HepG2 (cell line): ENCODE results near the gene ZNF490. TPM values are rescaled to one million over a fixed set of nuclear protein-coding genes. Genes with fewer than 3 reads are reported as not detected.

ENCODE experiments used
- ATM ChIP-seq: fragments of 450-650 bp; IDR thresholded peaks from 2 replicates; pipeline ENCODE4 v1.7.1; 2017; ENCODE audit warnings: mild to moderate bottlenecking, borderline replicate concordance
- CHCHD3 ChIP-seq: sonication (generic); formaldehyde crosslinking; IDR thresholded peaks from 2 replicates; pipeline ENCODE4 v1.8.0; 2022; ENCODE audit warnings: mild to moderate bottlenecking, missing genetic modification reagents, moderate library complexity
- HOMEZ ChIP-seq: IDR thresholded peaks from 2 replicates; pipeline ENCODE4 v1.6.1; 2016; ENCODE audit warnings: low read depth
- KMT2B ChIP-seq: IDR thresholded peaks from 2 replicates; pipeline ENCODE4 v1.6.1; 2016; ENCODE audit warnings: missing genetic modification reagents, missing compliant biosample characterization
- PCBP2 ChIP-seq: fragments of 200-400 bp; formaldehyde crosslinking; optimal IDR thresholded peaks from 2 replicates; pipeline ENCODE3; 2018; ENCODE audit warnings: low read length, low read depth; ENCODE audit not compliant: poor library complexity, severe bottlenecking
- SAFB2 ChIP-seq: sonication (generic); formaldehyde crosslinking; IDR thresholded peaks from 2 replicates; pipeline ENCODE4 v1.5.1; 2020; ENCODE audit warnings: missing genetic modification reagents, low read depth, mild to moderate bottlenecking, borderline replicate concordance
- ZBTB39 ChIP-seq: sonication (generic); formaldehyde crosslinking; IDR thresholded peaks from 2 replicates; pipeline ENCODE4 v1.5.0; 2020; ENCODE audit warnings: missing genetic modification reagents
- ZBTB49 ChIP-seq: sonication (generic); formaldehyde crosslinking; IDR thresholded peaks from 2 replicates; pipeline ENCODE4 v1.4.0; 2020; ENCODE audit warnings: missing genetic modification reagents, borderline replicate concordance
- ZC3H13 ChIP-seq: sonication (generic); formaldehyde crosslinking; IDR thresholded peaks from 2 replicates; pipeline ENCODE4 v1.8.1; 2023; ENCODE audit warnings: mild to moderate bottlenecking, missing genetic modification reagents, moderate library complexity
- ZNF138 ChIP-seq: sonication (generic); formaldehyde crosslinking; IDR thresholded peaks from 2 replicates; pipeline ENCODE4 v1.5.0; 2020; ENCODE audit warnings: mild to moderate bottlenecking, low read depth, missing genetic modification reagents
- ZNF205 ChIP-seq: IDR thresholded peaks from 2 replicates; pipeline ENCODE4 v1.6.1; 2018; ENCODE audit warnings: missing biosample characterization, missing genetic modification reagents
- ZNF333 ChIP-seq: sonication (generic); formaldehyde crosslinking; IDR thresholded peaks from 2 replicates; pipeline ENCODE4 v1.4.0; 2020; ENCODE audit warnings: mild to moderate bottlenecking, missing genetic modification reagents, borderline replicate concordance
- ZNF430 ChIP-seq: sonication (generic); formaldehyde crosslinking; IDR thresholded peaks from 2 replicates; pipeline ENCODE4 v1.9.0; 2021; ENCODE audit warnings: mild to moderate bottlenecking, missing genetic modification reagents
- ZNF550 ChIP-seq: sonication (generic); formaldehyde crosslinking; IDR thresholded peaks from 2 replicates; pipeline ENCODE4 v1.4.0; 2020; ENCODE audit warnings: mild to moderate bottlenecking, missing genetic modification reagents, borderline replicate concordance
- ZNF841 ChIP-seq: sonication (generic); formaldehyde crosslinking; IDR thresholded peaks from 2 replicates; pipeline ENCODE4 v1.8.1; 2023; ENCODE audit warnings: missing genetic modification reagents, borderline replicate concordance
- ZSCAN20 ChIP-seq: sonication (generic); formaldehyde crosslinking; IDR thresholded peaks from 2 replicates; pipeline ENCODE4 v1.4.0; 2020; ENCODE audit warnings: missing genetic modification reagents, mild to moderate bottlenecking, borderline replicate concordance
- polyA plus RNA-seq, 8 experiments: library from polyadenylated mRNA; depleted of rRNA in 3 of 8; stranded (reverse) in 7 of 8; unstranded in 1 of 8; fragments of >200 nt; fragmentation: Illumina TruSeq in 4 of 8; extraction: Trizol in 4 of 8; gene quantifications; 2 replicates each; pipeline versions ENCODE4 v1.2.1 to v1.2.3, GENCODE V29; 2011 to 2016; ENCODE audit warnings: low read depth in 4 of 8, missing spikeins in 1 of 8, mixed read lengths in 1 of 8; ENCODE audit not compliant: insufficient read depth in 1 of 8
- total RNA-seq, 5 experiments: library from RNA; depleted of rRNA; stranded (reverse); fragments of >200 nt; fragmentation: Illumina TruSeq; extraction: Trizol; gene quantifications; 2 replicates each; pipeline ENCODE4 v1.2.3, GENCODE V29; 2016; ENCODE audit warnings: low read depth in 1 of 5
- TF ChIP-seq, protein P1 (sequence below): sonication (generic); formaldehyde crosslinking; IDR thresholded peaks from 2 replicates; pipeline ENCODE4 v1.9.0; 2022; ENCODE audit warnings: missing genetic modification reagents, mild to moderate bottlenecking, borderline replicate concordance
- TF ChIP-seq, protein P2 (sequence below): sonication (generic); formaldehyde crosslinking; IDR thresholded peaks from 2 replicates; pipeline ENCODE4 v1.4.0; 2020; ENCODE audit warnings: missing genetic modification reagents

Gene ZNF490
- total and polyA plus RNA-seq, 2 of the 13 experiments (the other 11 are each of a cell fraction or from before 2014, with no cell fraction given): 1.3 to 2.9 TPM

GRCh38 chr19:12551060-12551832, 59.4 kb downstream of the ZNF490 start, which contains the start of gene ZNF564 (continued):
- TF ChIP-seq, protein P1, sequence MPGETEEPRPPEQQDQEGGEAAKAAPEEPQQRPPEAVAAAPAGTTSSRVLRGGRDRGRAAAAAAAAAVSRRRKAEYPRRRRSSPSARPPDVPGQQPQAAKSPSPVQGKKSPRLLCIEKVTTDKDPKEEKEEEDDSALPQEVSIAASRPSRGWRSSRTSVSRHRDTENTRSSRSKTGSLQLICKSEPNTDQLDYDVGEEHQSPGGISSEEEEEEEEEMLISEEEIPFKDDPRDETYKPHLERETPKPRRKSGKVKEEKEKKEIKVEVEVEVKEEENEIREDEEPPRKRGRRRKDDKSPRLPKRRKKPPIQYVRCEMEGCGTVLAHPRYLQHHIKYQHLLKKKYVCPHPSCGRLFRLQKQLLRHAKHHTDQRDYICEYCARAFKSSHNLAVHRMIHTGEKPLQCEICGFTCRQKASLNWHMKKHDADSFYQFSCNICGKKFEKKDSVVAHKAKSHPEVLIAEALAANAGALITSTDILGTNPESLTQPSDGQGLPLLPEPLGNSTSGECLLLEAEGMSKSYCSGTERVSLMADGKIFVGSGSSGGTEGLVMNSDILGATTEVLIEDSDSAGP: peak; percentile 90
- TF ChIP-seq ZBTB49 (CRISPR knock-in tag) (no peak), ZSCAN20 (CRISPR knock-in tag) (peak; percentile 72; the same call in 1 of the 2 replicates), ZNF550 (no peak), ZNF205 (peak; percentile 84), CHCHD3 (no peak), ZBTB39 (no peak), PCBP2 (no peak), ZNF841 (CRISPR knock-in tag) (no peak), KMT2B (CRISPR knock-in tag) (peak; percentile 68; the same call in 1 of the 2 replicates), HOMEZ (CRISPR knock-in tag) (0 out of 2 replicates have a peak, but pooled peaks have one; percentile 55), ZNF333 (CRISPR knock-in tag) (peak; percentile 70; the same call in 1 of the 2 replicates), ZNF138 (CRISPR knock-in tag) (no peak), ZNF430 (CRISPR knock-in tag) (no peak), ATM (no peak), SAFB2 (CRISPR knock-in tag) (peak; percentile 93), ZC3H13 (0 out of 2 replicates have a peak, but pooled peaks have one; percentile 63)
- TF ChIP-seq, protein P2, sequence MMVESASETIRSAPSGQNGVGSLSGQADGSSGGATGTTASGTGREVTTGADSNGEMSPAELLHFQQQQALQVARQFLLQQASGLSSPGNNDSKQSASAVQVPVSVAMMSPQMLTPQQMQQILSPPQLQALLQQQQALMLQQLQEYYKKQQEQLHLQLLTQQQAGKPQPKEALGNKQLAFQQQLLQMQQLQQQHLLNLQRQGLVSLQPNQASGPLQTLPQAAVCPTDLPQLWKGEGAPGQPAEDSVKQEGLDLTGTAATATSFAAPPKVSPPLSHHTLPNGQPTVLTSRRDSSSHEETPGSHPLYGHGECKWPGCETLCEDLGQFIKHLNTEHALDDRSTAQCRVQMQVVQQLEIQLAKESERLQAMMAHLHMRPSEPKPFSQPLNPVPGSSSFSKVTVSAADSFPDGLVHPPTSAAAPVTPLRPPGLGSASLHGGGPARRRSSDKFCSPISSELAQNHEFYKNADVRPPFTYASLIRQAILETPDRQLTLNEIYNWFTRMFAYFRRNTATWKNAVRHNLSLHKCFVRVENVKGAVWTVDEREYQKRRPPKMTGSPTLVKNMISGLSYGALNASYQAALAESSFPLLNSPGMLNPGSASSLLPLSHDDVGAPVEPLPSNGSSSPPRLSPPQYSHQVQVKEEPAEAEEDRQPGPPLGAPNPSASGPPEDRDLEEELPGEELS (CRISPR knock-in tag): peak; percentile 54
